Neural cell (in vitro differentiated cells): ENCODE results near the gene P2RX2.

Source experiments
- EP300 ChIP-seq: fragments of 450-650 bp; conservative IDR thresholded peaks from 2 replicates; pipeline ENCODE4 v1.6.1; 2014; ENCODE audit warnings: antibody characterized with exemption, mild to moderate bottlenecking, moderate library complexity; ENCODE audit not compliant: poor library complexity, severe bottlenecking
- EZH2 ChIP-seq: fragments of 200-600, 300-800 bp; shearing (Covaris generic), sonication (generic); IDR thresholded peaks from 2 replicates; pipeline ENCODE4 v1.6.1; 2014; ENCODE audit warnings: antibody characterized with exemption, low read length, borderline replicate concordance, mild to moderate bottlenecking; ENCODE audit not compliant: insufficient read depth, poor library complexity, severe bottlenecking
- MXI1 ChIP-seq: fragments of 450-650 bp; conservative IDR thresholded peaks from 2 replicates; pipeline ENCODE4 v1.6.1; 2014; ENCODE audit warnings: antibody characterized with exemption, mild to moderate bottlenecking; ENCODE audit not compliant: poor library complexity, severe bottlenecking
- POLR2AphosphoS5 ChIP-seq: IDR thresholded peaks from 2 replicates; pipeline ENCODE4 v1.6.1; 2012
- RAD21 ChIP-seq: fragments of 450-650 bp; conservative IDR thresholded peaks from 2 replicates; pipeline ENCODE4 v1.6.1; 2014; ENCODE audit warnings: antibody characterized with exemption, mild to moderate bottlenecking, moderate library complexity
- SMC3 ChIP-seq: fragments of 450-650 bp; conservative IDR thresholded peaks from 2 replicates; pipeline ENCODE4 v1.6.1; 2014; ENCODE audit warnings: antibody characterized with exemption, mild to moderate bottlenecking, moderate library complexity; ENCODE audit not compliant: poor library complexity
- TF ChIP-seq, protein P1 (sequence below): fragments of 450-650 bp; IDR thresholded peaks from 2 replicates; pipeline ENCODE4 v1.5.1; 2014; ENCODE audit warnings: antibody characterized with exemption, mild to moderate bottlenecking, moderate library complexity; ENCODE audit not compliant: poor library complexity, severe bottlenecking
- TF ChIP-seq, protein P2 (sequence below): IDR thresholded peaks from 2 replicates; pipeline ENCODE4 v1.6.1; 2012; ENCODE audit warnings: borderline replicate concordance

DNA sequence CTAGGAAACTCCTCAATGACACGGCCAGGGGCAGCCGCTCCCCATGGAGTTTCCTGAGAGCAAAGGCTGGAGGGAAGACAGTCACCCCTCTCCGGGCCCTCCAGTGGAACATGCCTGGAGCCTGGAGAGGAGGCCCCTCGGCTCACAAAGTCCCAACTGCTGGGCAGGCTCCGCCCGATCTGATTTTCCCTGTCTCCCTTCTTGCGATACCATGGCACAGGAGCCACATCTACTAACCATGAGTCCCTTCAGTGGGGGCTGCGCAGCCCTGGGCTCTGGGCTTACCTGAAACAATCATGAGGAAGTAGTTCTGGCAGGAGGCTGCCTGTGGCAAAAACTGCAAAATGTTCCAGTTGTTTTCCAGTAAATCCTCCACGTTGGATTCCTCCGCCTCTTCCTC is 15.3 kb downstream of the P2RX2 start:
- TF ChIP-seq, protein P1, sequence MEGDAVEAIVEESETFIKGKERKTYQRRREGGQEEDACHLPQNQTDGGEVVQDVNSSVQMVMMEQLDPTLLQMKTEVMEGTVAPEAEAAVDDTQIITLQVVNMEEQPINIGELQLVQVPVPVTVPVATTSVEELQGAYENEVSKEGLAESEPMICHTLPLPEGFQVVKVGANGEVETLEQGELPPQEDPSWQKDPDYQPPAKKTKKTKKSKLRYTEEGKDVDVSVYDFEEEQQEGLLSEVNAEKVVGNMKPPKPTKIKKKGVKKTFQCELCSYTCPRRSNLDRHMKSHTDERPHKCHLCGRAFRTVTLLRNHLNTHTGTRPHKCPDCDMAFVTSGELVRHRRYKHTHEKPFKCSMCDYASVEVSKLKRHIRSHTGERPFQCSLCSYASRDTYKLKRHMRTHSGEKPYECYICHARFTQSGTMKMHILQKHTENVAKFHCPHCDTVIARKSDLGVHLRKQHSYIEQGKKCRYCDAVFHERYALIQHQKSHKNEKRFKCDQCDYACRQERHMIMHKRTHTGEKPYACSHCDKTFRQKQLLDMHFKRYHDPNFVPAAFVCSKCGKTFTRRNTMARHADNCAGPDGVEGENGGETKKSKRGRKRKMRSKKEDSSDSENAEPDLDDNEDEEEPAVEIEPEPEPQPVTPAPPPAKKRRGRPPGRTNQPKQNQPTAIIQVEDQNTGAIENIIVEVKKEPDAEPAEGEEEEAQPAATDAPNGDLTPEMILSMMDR, result no peak
- no peak for TF ChIP-seq RAD21
- no peak for TF ChIP-seq EP300
- no peak for TF ChIP-seq SMC3
- TF ChIP-seq POLR2AphosphoS5, result no peak
- TF ChIP-seq MXI1, result no peak
- TF ChIP-seq EZH2, result no peak
- TF ChIP-seq, protein P2, sequence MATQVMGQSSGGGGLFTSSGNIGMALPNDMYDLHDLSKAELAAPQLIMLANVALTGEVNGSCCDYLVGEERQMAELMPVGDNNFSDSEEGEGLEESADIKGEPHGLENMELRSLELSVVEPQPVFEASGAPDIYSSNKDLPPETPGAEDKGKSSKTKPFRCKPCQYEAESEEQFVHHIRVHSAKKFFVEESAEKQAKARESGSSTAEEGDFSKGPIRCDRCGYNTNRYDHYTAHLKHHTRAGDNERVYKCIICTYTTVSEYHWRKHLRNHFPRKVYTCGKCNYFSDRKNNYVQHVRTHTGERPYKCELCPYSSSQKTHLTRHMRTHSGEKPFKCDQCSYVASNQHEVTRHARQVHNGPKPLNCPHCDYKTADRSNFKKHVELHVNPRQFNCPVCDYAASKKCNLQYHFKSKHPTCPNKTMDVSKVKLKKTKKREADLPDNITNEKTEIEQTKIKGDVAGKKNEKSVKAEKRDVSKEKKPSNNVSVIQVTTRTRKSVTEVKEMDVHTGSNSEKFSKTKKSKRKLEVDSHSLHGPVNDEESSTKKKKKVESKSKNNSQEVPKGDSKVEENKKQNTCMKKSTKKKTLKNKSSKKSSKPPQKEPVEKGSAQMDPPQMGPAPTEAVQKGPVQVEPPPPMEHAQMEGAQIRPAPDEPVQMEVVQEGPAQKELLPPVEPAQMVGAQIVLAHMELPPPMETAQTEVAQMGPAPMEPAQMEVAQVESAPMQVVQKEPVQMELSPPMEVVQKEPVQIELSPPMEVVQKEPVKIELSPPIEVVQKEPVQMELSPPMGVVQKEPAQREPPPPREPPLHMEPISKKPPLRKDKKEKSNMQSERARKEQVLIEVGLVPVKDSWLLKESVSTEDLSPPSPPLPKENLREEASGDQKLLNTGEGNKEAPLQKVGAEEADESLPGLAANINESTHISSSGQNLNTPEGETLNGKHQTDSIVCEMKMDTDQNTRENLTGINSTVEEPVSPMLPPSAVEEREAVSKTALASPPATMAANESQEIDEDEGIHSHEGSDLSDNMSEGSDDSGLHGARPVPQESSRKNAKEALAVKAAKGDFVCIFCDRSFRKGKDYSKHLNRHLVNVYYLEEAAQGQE, result no peak
